ENCODE data around the gene FCHSD2.
A peak's percentile ranks its signal among the peaks of the same experiment; 100 is the strongest.
"Not testable (repeated sequence)": the region's sequence is repeated elsewhere in the genome, so short reads cannot be mapped to it uniquely, and the experiment has no call there.

The FCHSD2 gene

DNA sequence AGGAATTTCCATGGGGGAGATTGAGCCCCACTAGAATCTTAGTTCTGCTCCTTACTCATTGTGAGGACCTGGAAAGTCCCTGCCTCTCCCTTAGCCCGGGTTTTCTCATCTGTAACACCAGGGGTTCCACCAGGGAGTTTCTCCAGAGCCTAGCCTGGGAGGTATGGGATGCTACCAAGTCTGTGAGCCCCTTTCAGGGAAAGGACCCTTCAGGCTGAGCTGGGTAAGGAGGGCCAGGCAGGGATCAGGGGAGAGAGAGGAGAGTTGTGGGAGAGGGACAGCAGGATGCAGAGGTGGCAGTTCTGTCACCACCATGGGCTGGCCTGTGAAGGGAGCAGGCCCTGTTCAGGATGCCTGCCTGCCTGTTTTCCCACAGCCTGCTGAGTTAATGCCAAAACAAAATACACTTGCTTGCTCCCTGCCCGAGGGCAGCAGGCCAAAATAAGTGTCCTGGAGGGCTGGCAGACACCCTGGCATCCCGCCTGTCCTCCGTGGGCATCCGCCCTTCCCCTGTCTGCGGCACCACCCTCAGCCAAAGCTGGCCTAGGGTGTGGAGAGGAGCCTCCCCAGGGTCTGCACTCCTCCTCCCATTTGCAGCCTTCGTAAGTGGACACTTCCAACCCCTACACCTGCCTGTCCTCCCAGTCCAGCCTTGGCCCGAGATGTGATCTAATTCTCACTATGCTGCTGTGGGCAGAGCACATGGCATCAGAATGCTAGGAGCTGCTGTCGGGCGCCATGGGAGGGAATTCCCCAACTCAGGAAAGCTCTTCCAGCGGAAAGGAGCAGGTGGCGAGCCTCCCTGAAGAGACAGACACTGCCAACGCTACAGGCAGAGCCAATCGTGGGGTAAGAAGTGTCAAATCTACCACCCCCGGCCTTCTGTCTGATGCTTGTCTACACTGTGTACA lies 5.9 kb upstream of the FCHSD2 start:
- peak; percentile 7 for DNase-seq

DNA sequence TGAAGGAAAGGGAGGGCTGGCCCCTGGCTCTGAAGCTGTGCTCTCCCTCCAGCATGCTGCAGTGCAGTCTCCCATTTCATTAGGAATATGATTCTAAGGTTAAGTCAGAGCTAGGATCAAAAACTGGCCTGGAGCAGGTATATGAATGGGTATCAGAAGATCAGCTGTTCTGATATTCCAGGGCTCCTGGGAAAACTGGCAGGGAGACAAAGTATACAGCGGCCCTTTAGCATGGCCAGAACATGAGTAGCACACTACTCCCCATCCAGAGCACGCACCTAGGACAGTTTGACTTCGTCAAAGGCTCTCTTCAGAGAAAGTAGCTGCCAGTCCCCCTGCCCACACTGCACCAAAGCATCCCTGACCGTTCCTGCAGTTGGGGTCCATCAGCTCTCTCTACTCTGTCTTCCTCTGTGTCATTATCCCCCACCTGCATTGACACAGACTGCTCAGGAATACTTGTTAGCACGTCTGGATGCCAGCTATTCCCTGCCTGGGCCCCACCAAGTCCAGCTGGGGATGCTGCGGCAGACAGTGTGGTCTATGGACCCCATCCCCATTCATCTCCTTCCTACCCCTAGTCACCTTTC lies 4.0 kb upstream of the FCHSD2 start:
- DNase-seq = no peak

DNA sequence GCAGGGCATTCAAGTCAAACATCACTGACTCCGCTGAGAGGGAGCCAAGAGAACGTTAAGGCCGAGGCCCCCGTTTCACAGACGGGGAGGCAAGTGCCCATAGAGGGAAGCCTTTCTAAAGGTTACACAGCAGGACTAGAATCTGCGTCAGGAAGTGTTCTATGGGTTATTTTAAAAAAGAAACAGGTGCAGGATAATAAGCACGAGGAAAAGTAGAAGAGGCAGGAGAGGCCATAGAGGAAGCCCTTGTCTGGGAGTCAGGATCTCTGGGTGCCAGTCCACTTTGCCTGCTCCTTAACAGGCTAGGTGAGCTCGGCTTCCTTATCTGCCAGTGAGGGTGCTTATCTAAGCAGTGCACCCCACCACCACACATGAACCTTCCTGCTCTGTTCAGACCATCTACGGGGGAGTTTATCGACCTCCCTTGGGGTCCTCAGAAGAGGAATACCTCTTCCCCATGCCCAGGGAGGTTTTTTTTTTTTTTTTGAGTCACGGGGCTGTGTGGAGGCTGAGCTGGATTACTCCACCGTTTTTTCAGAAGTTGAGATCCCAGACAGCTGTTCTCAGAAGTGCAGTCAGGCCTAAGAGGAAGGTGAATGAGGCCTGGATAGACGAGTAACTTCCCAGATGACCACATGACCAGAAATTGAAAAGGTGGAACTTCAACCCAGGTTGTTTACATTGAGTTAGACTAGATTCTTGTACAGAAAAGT lies 1.2 kb upstream of the FCHSD2 start:
- DNase-seq = no peak

DNA sequence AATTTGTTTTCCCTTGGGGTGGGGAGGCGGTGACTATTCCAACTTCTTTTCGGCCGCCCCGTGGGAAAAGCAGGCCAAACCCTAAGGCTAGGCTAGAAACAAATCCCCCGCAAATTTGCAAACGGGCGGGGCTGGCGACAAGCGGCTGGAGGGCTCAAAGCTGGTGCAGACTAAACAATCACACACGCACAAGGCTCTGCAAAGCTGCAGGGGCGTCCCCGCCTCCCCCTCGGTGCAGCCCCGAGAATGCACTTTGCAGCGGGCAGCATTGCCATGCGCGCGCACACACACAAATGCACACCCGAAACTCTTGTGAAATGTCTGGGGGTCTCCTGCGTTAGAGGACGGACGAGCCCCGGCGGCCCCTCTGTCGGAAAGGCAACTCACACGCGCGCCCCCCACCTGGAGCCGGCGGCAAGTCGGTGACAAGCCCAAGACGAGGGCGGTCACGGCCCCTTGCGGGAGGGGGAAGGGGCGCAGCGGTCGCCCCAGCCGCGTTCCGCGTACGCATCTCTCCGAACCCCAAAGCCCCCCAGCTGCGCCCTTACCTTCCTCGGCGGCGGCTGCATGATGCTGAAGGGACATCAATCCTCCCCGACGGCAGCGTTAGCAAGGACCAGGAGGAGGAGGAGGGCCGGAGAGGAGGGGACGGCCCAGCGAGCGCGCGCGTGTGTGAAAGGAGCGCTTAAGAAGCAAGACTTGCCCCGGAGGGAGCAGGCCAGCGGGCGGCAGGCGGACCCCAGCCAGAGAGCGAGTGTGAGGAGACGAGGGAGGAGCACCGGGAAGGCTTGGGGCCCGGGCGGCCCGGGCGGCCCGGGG lies 600 bp downstream of the FCHSD2 start:
- no peak for DNase-seq

DNA sequence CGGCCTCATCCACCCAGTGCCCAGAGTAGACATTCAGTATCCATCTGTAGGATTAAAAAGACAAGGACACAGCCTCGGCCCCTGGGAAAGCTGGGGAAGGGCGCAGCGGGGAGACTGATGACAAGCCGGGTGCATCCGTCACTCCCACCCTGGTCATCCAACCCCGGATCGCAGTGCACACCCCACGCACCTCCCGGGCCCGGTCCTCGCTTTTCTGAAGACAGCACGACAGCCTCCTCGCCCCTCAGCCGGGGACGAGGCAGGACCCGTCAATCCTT lies 1.1 kb downstream of the FCHSD2 start:
- no peak for DNase-seq

DNA sequence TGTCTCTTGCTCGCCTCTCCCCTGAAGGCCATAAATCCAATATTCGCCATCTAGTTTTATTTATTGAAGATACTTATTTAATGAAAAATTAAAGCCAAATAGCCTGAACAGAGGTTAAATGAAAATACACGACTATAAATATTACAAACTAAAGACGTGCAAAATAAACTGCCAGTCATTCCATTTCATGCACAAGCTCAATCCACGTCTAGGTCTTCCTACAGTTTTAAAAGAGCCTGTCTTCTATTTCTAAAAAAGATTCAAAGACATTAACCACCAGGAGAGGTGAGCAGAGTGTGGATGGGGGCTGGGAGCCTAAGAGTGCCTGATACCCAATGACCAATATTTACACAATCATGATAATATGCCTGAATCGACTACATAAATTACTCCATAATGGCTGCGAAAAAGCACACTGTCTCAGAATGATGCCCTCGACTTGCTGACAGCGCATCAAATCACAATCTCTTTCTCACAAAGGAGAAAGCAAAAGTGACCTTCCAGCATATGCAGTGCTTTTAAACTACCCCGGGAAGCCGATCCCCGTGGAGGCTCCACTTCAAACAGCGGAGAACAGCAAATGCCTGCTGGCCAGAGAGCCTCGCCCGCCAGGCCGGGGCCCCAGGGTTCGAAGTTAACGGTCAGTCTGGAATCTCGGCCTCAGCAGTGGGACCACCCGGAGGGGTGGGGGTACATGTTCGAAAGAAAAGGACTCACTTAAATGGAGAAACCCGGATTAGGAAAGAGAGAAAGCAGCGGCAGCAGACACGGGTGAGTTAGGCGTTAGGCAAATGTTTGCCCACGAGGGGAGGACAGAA lies 1.7 kb downstream of the FCHSD2 start:
- DNase-seq = no peak

DNA sequence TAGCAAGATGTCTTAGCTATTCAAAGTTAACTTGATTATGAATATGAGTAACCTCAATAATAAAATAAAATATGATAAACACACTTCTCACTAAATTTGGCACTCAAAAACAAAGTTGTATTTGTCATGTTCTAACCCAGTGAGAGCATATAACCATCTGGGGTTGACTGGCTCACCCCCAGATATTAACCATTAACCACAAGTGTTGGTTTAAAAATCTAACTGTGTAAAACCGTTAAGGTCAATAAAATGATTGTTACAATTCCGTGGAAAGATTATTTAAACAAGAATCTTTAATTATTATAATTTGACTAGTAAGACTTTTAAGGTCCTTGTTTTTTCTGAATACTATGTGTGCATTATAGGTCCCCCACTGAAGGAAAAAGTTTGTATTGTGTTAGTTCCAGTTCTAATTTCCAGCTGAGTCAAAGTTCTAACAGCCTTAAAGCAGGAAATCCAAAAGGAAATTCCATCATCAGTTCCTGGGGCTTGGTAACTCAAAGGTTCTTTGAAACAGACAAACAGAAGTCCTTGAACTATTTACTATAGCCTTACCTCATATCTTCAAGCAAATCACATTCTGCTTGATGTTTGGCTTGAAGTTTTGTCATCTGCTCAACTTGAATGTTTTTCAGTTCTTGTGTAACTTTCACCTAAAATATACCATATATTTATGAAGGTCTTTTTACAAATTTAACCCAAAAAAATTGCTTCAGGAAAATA lies 2.5 kb downstream of the FCHSD2 start:
- no peak for DNase-seq

DNA sequence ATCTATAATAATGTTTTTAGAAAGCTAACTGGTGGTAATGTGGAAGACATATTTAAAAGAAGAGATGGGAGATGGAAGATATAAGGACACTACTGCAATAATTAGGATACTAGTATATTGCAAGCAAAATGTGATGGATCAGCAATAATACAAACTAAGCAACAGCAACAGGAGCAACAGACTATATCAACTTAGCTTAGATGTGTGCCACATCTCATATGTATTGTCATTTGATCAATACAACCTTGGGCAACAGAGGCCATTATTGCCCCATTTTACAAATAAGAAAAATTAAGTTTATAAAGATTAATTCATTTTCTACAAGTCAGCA lies 4.2 kb downstream of the FCHSD2 start:
- DNase-seq = no peak

DNA sequence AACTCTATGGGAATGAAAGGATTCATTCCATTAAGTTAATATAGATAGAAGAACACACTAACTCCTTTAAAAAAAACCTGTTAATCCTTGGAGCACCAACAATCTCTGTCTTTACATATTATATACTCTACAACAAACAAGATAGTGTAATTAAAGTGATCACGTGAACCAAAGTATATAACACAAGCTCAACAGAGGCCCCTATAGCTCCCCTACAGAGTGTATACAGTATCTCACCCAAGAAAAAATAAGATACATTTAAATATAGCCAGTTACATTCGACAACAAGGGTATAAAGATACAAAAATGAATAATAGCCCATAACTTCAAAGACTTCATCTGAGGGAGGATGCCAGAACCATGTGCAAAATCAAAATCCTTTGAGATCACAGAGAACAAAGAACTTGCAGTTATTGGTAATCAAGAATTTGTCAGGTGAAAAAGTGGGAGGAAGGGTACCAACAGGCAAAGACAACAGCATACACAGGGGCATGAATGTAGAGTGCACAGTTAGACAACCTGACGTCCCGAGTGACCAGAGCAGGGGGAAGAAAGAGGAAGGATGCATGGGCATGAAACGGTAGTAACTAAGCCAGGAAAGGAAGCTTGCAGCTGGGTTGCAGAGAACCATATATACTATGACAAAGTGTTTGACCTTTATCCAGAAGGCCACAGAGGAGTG lies 4.7 kb downstream of the FCHSD2 start:
- DNase-seq = no peak

DNA sequence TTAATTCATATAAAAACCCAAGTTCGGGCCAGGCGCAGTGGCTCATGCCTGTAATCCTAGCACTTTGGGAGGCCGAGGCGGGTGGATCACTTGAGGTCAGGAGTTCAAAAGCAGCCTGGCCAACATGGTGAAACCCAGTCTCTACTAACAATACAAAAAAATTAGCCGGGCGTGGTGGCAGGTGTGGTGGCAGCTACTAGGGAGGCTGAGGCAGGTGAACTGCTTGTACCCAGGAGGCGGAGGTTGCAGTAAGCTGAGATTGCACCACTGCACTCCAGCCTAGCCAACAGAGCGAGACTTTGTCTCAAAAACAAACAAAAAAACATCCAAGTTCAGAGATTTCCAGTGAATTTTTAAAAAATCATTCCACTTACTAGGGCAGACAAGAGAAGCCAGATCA lies 5.4 kb downstream of the FCHSD2 start:
- not testable (repeated sequence) for DNase-seq

DNA sequence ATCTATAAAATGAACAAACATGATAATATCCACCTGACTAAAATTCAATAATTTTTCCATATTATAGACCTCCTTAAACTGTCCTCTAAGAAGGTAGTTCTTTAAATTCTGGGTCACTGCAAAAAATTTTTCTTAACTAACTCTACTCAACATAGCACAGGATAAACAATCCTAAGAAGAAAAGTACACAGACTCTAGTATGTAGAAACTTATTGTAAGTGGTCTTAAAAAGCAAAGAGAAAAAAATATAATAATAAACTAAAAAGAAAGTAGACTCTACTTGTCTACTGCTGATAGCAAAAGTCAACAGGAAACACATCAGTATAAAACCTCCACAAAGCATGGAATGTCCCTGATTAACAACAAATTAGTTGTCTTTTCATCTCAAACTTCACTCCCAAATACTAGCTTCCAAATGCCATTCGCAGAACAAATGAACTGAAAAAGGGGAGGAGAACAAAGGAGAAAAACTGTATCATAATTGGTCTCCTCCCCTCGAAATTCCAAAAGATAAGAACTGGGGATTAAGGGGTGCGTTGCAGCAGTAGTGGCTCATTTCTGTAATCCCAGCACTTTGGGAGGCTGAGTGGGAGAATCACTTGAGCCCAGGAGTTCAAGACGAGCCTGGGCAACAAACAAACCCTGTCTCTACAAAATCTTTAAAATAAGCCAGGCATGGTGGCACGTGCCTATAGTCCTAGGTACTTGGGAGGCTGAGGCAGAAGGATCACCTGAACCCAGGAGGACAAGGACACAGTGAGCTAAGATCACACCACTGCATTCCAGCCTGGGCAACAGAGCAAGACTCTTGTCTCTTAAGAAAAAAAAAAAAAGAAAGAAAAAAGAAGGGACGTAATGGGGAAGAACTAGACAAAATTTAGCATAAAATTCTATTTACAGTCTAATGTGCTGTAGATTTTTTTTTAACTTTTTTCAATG lies 6.5 kb downstream of the FCHSD2 start:
- no peak for DNase-seq

DNA sequence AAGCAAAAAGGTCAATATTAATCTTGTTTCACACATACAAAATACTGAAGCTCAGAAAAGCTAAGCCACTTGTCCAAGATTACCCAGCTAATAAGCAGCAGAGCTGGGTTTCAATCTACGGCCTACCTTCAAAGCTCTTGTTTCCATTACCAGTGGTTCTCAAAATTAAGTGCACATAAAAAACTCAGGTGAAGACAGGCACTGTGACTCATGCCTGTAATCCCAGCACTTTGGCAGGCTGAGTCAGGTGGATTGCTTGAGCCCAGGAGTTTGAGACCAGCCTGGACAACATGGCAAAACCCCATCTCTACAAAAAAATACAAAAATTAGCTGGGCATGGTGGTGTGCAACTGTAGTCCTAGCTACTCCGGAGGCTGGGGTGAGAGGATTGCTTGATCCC lies 9.8 kb downstream of the FCHSD2 start:
- DNase-seq = not testable (repeated sequence)

DNA sequence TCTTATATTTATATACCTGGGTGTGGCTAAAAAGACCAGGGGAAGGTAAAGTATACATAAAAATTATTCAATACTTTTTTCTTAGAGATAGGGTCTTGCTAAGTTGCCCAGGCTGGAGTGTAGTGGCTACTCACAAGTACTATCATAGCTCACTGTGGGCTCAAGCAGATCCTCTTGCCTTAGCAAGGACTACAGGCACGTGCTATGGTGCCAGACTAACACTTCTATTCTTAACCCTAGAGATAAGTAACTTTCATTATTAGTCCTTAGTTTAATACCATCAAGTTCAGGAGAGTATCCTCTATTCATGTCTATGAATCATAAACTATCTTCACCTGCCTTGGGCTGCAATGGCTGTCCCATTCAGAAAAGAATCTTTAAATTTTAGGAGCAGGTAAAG lies 11.9 kb downstream of the FCHSD2 start:
- no peak for DNase-seq

DNA sequence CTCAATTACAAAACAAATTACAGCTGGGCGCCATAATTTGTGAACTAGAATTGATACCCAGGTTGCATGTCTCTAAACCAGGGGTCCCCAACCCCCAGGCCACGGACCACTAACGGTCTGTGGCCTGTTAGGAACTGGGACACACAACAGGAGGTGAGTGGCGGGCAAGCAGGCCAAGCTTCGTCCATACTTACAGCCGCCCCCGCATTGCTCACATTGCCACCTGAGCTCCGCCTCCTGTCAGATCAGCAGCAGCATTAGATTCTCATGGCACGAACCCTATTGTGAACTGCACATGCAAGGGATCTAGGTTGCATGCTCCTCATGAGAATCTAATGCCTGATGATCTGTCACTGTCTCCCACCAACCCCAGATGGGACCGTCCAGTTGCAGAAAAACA lies 12.9 kb downstream of the FCHSD2 start:
- DNase-seq = no peak

DNA sequence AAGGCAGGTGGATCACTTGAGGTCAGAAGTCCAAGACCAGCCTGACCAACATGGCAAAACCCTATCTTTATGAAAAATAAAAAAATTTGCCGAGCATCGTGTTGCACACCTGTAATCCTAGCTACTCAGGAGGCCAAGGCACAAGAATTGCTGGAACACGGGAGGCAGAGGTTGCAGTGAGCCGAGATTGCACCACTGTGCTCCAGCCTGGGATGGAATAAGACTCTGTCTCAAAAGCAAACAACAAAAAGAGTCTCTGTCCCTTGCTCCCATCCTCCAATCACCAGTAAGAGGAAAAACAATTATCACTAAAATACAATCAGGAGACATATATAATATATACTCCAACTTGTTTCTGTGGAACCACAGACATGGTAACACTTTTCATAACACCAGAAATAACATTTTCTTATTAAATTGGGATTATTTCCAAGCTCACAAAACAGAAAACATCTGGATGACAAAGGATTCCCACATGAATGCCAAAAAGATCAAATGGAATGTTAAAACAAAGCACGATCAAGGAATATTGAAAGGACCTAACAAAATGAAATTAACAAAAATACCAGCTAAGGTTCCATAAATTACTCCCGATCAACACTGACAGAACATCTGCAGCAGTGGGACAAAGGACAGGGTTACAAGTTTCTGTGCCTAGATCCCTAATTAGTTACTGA lies 15.2 kb downstream of the FCHSD2 start:
- no peak for DNase-seq

DNA sequence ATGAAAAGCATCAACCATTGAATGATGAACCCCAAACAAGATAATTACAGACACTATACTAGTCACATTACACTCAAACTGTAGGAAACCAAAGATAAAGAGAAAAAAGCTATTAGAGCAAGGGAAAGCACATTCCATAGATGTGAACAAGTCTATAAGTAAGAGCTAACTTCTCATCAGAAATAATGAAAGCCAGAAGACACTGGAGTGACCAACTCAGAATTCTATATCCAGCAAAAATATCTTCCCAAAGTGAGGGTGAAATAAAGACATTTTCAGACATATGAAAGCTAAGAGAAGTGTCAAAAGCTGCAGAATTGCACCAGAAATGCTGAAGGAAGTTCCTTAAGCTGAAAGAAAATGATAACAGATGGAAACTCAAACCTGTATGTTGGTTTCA lies 17.3 kb downstream of the FCHSD2 start:
- no peak for DNase-seq

DNA sequence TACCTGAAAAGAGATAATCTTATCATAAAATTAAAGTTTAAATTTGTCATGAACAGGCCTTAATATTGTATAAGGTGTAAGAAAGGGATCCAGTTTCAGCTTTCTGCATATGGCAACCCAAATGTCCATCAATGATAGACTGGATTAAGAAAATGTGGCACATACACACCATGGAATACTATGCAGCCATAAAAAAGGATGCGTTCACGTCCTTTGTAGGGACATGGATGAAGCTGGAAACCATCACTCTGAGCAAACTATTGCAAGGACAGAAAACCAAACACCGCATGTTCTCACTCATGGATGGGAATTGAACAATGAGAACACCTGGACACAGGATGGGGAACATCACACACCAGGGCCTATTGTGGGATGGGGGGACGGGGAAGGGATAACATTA lies 18.2 kb downstream of the FCHSD2 start:
- not testable (repeated sequence) for DNase-seq

DNA sequence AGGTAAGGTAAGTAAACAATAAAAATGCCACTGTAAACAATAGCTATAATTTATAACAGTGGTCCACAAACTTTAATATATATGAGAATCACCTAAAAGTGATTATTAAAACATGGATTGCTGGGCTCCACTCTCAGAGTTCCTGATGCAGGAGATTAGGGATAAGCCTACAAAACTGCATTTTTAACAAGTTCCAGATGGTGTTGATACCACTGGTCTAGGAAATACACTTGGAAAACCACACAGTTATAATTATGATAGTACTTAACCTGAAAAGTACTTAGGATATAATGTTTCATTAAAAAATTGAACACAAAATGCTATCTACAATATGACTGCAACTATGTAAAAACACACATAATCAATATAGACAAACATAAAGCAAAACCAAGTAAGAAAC lies 20.4 kb downstream of the FCHSD2 start:
- DNase-seq = no peak

DNA sequence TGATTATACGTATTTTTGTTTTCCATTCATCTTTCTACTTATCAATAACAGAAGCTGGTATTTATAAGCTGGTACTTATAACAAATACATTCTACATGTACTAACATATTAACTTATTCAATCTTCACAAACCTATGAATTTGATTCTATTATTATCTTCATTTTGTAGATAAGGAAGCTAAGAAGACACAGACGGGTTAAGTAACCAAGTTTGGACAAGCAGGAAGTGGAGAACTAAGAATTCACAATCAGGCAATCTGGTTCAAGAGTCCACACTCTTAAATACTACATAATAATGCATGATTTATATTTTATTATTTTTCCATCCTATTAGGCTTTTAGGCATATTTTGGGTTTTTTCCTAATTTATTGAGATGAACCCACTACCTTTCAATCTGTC lies 25.0 kb downstream of the FCHSD2 start:
- no peak for DNase-seq

DNA sequence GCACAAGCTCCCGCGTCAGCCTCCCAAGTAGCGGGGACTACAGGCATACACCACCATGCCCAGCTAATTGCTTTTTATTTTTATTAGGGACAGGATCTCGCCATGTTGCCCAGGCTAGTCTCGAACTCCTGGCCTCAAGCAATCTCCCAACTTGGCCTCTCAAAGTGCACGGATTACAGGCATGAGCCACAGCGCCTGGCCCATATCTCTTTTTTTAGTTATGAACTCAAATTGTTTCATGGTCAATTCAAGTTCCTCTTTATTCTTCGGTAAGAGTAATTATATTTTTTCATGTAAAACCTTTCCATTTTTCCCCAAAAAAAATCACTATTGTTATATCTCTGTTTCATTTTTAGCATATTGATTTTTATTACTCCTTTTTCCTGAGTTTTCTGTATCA lies 25.5 kb downstream of the FCHSD2 start:
- DNase-seq = no peak
